ENCODE data around the gene NEUROD6.

NEUROD6 gene

DNA sequence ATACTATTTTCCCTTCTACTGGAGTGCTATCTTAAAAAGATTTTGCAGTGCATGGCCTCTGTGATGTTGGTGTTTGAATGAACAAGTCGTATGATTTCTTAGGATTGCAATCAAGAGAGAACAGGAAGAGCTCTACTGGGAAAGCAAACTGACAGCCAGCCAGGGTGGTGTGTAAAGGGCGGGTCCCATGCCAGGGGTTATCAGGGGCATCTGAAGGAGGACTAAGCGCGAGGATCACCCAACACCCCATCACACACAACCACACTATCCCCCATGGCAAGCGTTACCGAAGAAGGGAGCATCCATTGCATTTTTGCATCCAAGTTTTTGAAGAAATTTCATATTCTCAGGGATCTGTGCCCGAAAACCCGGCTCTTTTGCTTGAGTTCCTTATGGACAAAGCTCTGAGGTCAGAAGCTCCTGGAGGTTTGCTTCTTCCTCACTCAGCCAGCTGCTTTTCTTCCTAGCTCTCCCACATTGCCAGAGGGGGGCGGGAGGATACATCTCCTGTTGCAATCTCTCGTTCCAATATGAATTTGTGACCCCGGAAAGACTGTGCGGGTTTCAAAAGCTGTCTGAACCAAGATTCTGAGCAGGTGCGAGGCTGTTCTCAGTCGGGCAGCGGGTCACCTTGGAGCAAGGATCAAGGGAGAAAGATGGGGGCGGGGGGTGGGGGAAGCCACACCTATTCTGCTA, 5.2 kb downstream of the NEUROD6 start:
- DNase-seq (ENCODE audit: low read depth, low spot score): no peak

- no peak for DNase-seq (ENCODE audit: low read depth, low spot score)
Measured at GRCh38 chr7:31333291-31333690, 7.2 kb downstream of the NEUROD6 start.

DNA sequence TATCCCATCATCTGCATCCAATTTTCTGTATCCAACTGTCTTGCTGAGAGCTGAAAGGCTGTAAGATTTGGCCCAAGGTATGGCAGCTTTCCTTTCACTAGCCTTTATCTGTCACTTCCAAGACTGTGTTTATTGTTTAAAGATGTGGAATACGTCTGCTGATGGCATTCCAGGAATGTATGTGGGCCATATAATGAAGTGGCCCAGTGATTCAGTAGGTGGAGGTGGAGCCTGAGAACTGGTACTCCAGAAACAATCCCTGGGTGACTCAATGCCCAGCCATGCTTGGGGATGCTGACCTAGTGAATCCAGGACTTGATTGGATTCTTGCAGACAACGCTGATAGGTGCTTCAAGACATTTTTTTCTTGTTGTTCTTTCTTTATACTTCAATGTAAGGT, 13.5 kb downstream of the NEUROD6 start:
- DNase-seq (ENCODE audit: low read depth, low spot score): peak; percentile 42

- DNase-seq (ENCODE audit: low read depth, low spot score): no peak
Measured at GRCh38 chr7:31326416-31326815, 14.1 kb downstream of the NEUROD6 start.

- DNase-seq (ENCODE audit: low read depth, low spot score): no peak
Measured at GRCh38 chr7:31323101-31323500, 17.4 kb downstream of the NEUROD6 start.

GRCh38 chr7:31320675-31321074, 19.9 kb downstream of the NEUROD6 start:
- DNase-seq (ENCODE audit: low read depth, low spot score): no peak

GRCh38 chr7:31318313-31318712, 22.2 kb downstream of the NEUROD6 start:
- no peak for DNase-seq (ENCODE audit: low read depth, low spot score)

- DNase-seq (ENCODE audit: low read depth, low spot score): no peak
Measured at GRCh38 chr7:31316876-31317275, 23.6 kb downstream of the NEUROD6 start.

- DNase-seq (ENCODE audit: low read depth, low spot score): no peak
Measured at GRCh38 chr7:31315758-31316157, 24.8 kb downstream of the NEUROD6 start.

DNA sequence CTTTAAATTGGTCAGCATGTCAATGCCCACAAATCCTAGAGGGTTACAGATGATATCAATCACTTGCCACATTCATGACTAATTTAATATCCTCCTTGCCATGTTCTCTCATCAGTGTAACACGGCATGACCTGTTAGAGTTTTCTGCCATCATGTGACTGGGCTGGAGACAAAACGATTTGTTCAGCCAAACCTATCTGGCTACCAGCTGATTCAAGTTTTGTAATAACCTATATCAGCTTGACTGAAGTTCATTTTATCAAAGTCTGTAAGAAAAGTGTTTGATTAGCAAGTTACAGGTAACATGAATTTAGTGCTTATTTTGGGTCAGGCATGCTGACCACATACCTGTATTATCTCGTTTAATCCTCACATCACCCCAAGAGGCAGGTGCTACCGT, 25.7 kb downstream of the NEUROD6 start:
- no peak for DNase-seq (ENCODE audit: low read depth, low spot score)

DNA sequence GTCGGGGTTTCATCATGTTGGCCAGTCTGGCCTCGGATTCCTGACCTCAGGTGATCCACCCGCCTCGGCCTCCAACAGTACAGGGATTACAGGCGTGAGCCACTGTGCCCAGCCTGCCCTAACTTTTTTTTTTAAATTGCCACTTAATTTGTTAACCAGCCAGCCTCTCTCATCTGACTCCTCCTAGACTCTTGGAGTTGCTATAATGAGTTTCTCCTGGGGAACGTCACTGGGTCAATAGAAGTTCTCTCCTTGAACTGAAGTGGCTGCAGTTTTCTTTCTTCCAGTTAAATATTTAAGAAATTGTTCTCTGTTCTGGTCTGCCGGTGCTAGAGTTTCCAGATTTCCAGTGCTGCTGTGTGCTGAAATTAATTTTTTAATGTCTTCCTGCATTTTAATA, 27.6 kb downstream of the NEUROD6 start:
- DNase-seq (ENCODE audit: low read depth, low spot score): no peak

GRCh38 chr7:31311552-31311951, 29.0 kb downstream of the NEUROD6 start:
- no peak for DNase-seq (ENCODE audit: low read depth, low spot score)

DNA sequence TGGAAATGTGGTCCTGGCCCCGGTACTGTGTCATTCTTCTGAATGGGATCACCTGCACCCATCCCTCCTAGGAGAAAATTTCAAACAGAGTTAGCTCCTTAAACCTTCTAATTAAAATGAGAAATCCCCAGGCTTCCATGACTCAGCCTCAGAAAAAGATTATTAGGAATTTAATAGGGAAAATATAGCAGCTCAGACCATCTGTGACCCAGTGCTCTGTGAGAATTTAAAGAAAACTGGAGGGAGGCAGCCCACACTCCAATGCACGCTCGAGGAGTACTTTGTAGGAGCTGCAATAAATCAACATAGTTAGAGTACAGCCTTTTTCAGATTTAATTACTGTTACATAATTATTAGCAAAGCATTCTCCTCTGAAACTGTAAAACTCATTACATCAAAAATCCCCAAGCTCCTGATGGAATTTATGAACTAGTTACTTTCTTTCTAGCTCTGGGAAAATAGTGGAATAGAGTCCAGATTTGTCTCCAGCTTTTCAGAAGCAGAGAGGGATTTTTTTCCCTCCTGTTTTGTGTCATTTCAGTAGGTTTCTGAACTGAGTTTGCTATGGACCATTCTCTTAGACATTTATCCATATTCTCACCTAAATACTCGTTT, 30.1 kb downstream of the NEUROD6 start:
- no peak for DNase-seq (ENCODE audit: low read depth, low spot score)

GRCh38 chr7:31309407-31309806, 31.1 kb downstream of the NEUROD6 start:
- no peak for DNase-seq (ENCODE audit: low read depth, low spot score)

DNA sequence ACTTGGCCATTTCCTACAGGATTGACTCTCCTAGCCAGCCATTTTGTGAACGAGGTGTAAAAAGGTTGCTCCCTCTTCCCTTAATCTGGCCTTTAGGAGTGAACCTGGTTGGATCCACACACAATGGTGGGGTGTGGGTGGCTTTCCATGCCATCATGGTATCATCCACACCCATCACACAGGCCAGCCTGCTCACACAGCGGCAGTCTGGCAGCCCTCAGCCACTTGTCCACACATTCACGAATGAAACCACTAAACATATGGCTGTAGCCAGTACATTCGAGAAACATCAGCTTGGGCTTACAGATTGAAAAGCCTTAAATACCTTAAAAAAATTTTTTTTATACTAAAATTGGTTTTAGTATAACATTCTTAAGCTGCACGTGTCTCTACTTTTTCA, 31.9 kb downstream of the NEUROD6 start:
- DNase-seq (ENCODE audit: low read depth, low spot score): no peak

DNA sequence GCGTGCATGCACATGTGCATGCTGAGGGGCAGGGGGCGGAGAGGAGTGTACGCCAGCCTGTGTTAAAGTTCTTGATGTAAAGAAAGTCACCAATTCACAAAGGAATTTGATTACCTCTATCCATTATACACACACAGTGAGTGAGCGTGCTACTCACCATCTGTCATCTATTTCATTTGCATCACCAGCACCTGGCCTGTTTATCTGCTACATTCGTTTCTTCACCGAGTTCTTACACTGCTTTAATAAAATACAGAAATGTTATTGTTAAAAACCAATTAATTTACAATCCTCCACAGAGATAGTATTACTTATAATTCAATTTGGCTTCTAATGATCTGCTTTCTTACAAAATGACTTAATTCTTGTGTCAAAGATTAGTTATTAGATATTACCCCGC, 32.6 kb downstream of the NEUROD6 start:
- DNase-seq (ENCODE audit: low read depth, low spot score): no peak

GRCh38 chr7:31305260-31305659, 35.3 kb downstream of the NEUROD6 start:
- DNase-seq (ENCODE audit: low read depth, low spot score): no peak

GRCh38 chr7:31304446-31304845, 36.1 kb downstream of the NEUROD6 start:
- DNase-seq (ENCODE audit: low read depth, low spot score): no peak

DNA sequence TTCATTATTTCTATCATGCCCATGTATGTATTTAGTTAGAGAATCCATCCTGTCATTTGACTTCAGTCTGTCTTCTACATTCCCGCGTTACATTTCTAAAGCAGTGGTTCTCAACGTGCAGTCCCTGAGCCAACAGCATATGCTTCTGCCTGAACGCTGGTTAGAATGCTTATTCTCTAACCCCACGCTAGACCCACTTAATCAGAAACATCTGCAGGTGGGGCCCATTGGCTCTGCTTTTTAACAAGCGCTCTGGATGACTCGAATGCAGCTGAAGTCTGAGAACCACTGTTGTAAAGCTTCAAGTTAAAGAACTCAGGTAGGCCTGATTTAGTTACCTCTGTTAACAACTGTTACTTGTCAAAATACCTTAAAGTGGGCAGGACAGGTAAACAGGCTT, 38.2 kb downstream of the NEUROD6 start:
- DNase-seq (ENCODE audit: low read depth, low spot score): no peak

GRCh38 chr7:31299336-31299735, 41.2 kb downstream of the NEUROD6 start:
- DNase-seq (ENCODE audit: low read depth, low spot score): no peak

GRCh38 chr7:31290601-31291000, 49.9 kb downstream of the NEUROD6 start:
- DNase-seq (ENCODE audit: low read depth, low spot score): no peak
